ENCODE measurements around the gene PHTF1.

DNA sequence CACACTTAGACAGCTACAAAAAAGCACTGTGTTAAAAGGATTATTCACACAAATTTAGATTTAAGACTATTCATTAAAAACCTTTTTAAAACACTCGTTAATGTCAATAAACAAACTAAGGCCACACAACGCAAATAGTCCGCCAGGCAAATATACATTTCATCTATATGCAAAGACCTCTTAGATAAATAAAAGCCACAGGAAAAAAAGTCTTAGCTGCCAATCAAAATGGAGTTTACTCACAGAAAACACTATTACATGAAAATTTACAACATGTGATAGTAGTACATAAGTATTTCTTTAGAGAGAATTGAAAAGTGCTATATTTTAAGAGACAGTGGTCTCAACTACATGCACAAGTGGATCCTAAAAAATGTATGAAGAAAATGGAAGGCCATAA lies 2.7 kb upstream of the PHTF1 start:
- TF ChIP-seq, protein P1, sequence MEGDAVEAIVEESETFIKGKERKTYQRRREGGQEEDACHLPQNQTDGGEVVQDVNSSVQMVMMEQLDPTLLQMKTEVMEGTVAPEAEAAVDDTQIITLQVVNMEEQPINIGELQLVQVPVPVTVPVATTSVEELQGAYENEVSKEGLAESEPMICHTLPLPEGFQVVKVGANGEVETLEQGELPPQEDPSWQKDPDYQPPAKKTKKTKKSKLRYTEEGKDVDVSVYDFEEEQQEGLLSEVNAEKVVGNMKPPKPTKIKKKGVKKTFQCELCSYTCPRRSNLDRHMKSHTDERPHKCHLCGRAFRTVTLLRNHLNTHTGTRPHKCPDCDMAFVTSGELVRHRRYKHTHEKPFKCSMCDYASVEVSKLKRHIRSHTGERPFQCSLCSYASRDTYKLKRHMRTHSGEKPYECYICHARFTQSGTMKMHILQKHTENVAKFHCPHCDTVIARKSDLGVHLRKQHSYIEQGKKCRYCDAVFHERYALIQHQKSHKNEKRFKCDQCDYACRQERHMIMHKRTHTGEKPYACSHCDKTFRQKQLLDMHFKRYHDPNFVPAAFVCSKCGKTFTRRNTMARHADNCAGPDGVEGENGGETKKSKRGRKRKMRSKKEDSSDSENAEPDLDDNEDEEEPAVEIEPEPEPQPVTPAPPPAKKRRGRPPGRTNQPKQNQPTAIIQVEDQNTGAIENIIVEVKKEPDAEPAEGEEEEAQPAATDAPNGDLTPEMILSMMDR (conservative IDR thresholded peaks at IDR 0.05; ENCODE audit: low read depth, low read length) = no peak
- no peak for TF ChIP-seq EZH2phosphoT487 (IDR thresholded peaks at IDR 0.05; ENCODE audit: borderline replicate concordance, low read length)

All from PC-3 (cell line).